ENCODE measurements around the gene MACROD2.

Gene MACROD2

GRCh38 chr20:16025084-16025483, 2029.8 kb downstream of the MACROD2 start:
- no peak for DNase-seq (ENCODE audit: low read depth)

- DNase-seq (ENCODE audit: low read depth): no peak
These were observed 2032.4 kb downstream of the MACROD2 start for GRCh38 chr20:16027686-16028085.

GRCh38 chr20:16028923-16029322, 2033.6 kb downstream of the MACROD2 start:
- no peak for DNase-seq (ENCODE audit: low read depth)

GRCh38 chr20:16030253-16030652, 2034.9 kb downstream of the MACROD2 start:
- no peak for DNase-seq (ENCODE audit: low read depth)

- DNase-seq (ENCODE audit: low read depth): no peak
These were observed 2040.3 kb downstream of the MACROD2 start for GRCh38 chr20:16035576-16035975.

GRCh38 chr20:16036331-16036730, 2041.0 kb downstream of the MACROD2 start:
- DNase-seq (ENCODE audit: low read depth): no peak

GRCh38 chr20:16040742-16041141, 2045.4 kb downstream of the MACROD2 start:
- no peak for DNase-seq (ENCODE audit: low read depth)

- no peak for DNase-seq (ENCODE audit: low read depth)
These were observed 2047.4 kb downstream of the MACROD2 start for GRCh38 chr20:16042731-16043130.

GRCh38 chr20:16043931-16044330, 2048.6 kb downstream of the MACROD2 start:
- DNase-seq (ENCODE audit: low read depth): no peak

GRCh38 chr20:16048876-16049275, 2053.6 kb downstream of the MACROD2 start:
- DNase-seq (ENCODE audit: low read depth): no peak

- DNase-seq (ENCODE audit: low read depth): no peak
These were observed 2054.3 kb downstream of the MACROD2 start for GRCh38 chr20:16049529-16050093.

GRCh38 chr20:16050366-16050765, 2055.1 kb downstream of the MACROD2 start:
- no peak for DNase-seq (ENCODE audit: low read depth)

- no peak for DNase-seq (ENCODE audit: low read depth)
These were observed 2056.7 kb downstream of the MACROD2 start for GRCh38 chr20:16051968-16052367.

- no peak for DNase-seq (ENCODE audit: low read depth)
These were observed 2057.1 kb downstream of the MACROD2 start for GRCh38 chr20:16052456-16052855.

GRCh38 chr20:16054985-16055384, 2059.7 kb downstream of the MACROD2 start:
- no peak for DNase-seq (ENCODE audit: low read depth)

- DNase-seq (ENCODE audit: low read depth): no peak
These were observed 2062.3 kb downstream of the MACROD2 start for GRCh38 chr20:16057651-16058050.

GRCh38 chr20:16058268-16058667, 2063.0 kb downstream of the MACROD2 start:
- DNase-seq (ENCODE audit: low read depth): no peak

GRCh38 chr20:16059841-16060240, 2064.5 kb downstream of the MACROD2 start:
- DNase-seq (ENCODE audit: low read depth): no peak

GRCh38 chr20:16061351-16061750, 2066.0 kb downstream of the MACROD2 start:
- DNase-seq (ENCODE audit: low read depth): no peak

- no peak for DNase-seq (ENCODE audit: low read depth)
These were observed 2067.6 kb downstream of the MACROD2 start for GRCh38 chr20:16062661-16063581.

- DNase-seq (ENCODE audit: low read depth): no peak
These were observed 2068.6 kb downstream of the MACROD2 start for GRCh38 chr20:16063881-16064280.

- no peak for DNase-seq (ENCODE audit: low read depth)
These were observed 2069.8 kb downstream of the MACROD2 start for GRCh38 chr20:16064989-16065707.

GRCh38 chr20:16066571-16066970, 2071.3 kb downstream of the MACROD2 start:
- no peak for DNase-seq (ENCODE audit: low read depth)

Measured in activated T-helper 1 cell treated with Interleukin-2 at 50 U/mL for 16 hours (primary cell).